HepG2 (cell line): Measurements from ENCODE around the gene LSM3. TPM values are rescaled to one million over a fixed set of nuclear protein-coding genes. Genes with fewer than 3 reads are reported as not detected.

ENCODE experiments used
- ATAC-seq: fragments of 200-7000 bp; cut with Tn5 transposase; 3 replicates; pipeline ENCODE4 v1.9.1; 2020; ENCODE audit warnings: mild to moderate bottlenecking, moderate library complexity
- BruUV-seq: library from RNA; stranded (reverse); fragments of 400-500 nt; replicated peaks from 2 replicates; lab custom pipeline; 2021; lab: Mats Ljungman, UMichigan
- CTCF ChIA-PET: fragments of 300-600 bp; formaldehyde crosslinking; extraction: SDS; loops from one replicate; lab custom pipeline; 2021; ENCODE audit warnings: low total read pairs, inconsistent platforms, low intra/inter-chr PET ratio; lab: Yijun Ruan, JAX
- POLR2A ChIA-PET: fragments of 350-600 bp; sonication (Branson Sonifier 250); formaldehyde crosslinking; loops from one replicate; lab custom pipeline; 2020; ENCODE audit warnings: antibody characterized with exemption, inconsistent platforms; lab: Yijun Ruan, JAX
- DNase-seq: peaks from one replicate; pipeline ENCODE4 v3.0.0-alpha.2; 2015; ENCODE audit warnings: low spot score
- FAIRE-seq: peaks from 3 replicates; lab custom pipeline; 2011; peaks lifted over from hg19 to GRCh38; lab: Jason Lieb, UNC
- H2AFZ ChIP-seq: one replicate; pipeline ENCODE4 v1.6.1; 2011; ENCODE audit warnings: low read length, inconsistent platforms
- H3K27ac ChIP-seq: fragments of 300-600 bp; 3 replicates; pipeline ENCODE4 v1.8.0; 2011; ENCODE audit warnings: mixed run types, mild to moderate bottlenecking, mixed read lengths, low read length, inconsistent platforms; ENCODE audit not compliant: insufficient read depth; ENCODE audit errors: extremely low read length
- H3K27me3 ChIP-seq, 2 experiments: fragments of 200-600 bp in 1 of 2; 2 replicates in 1 of 2; 3 replicates in 1 of 2; pipeline versions ENCODE4 v1.6.0 to v1.8.0; 2011; ENCODE audit warnings: low read length in 2 of 2, mild to moderate bottlenecking in 2 of 2, moderate library complexity in 2 of 2, inconsistent platforms in 1 of 2; ENCODE audit not compliant: insufficient read depth in 2 of 2, control insufficient read depth in 1 of 2
- H3K36me3 ChIP-seq, 2 experiments: fragments of 200-600 bp in 1 of 2; replicated peaks in 1 of 2; 2 replicates in 1 of 2; 3 replicates in 1 of 2; pipeline versions ENCODE4 v1.5.1 to v1.8.0; 2011; ENCODE audit warnings: low read length in 2 of 2, inconsistent platforms in 1 of 2; ENCODE audit not compliant: insufficient read depth in 2 of 2, control insufficient read depth in 1 of 2
- H3K4me1 ChIP-seq: 2 replicates; pipeline ENCODE4 v1.5.1; 2012; ENCODE audit warnings: low read length, inconsistent platforms; ENCODE audit not compliant: insufficient read depth
- H3K4me2 ChIP-seq: 2 replicates; pipeline ENCODE4 v1.6.0; 2011; ENCODE audit warnings: low read depth, low read length, inconsistent platforms
- H3K4me3 ChIP-seq, 3 experiments: fragments of 200-600 bp in 1 of 3; sonication (generic), shearing (Covaris generic) in 1 of 3; replicated peaks in 1 of 3; 2 replicates each; pipeline ENCODE4 v1.5.1; 2011 to 2016; ENCODE audit warnings: low read length in 3 of 3, inconsistent platforms in 2 of 3, low read depth in 2 of 3, mild to moderate bottlenecking in 2 of 3, control low read depth in 1 of 3, mixed read lengths in 1 of 3; ENCODE audit not compliant: insufficient read depth in 1 of 3
- H3K79me2 ChIP-seq: one replicate; pipeline ENCODE4 v1.6.1; 2011; ENCODE audit warnings: low read length, inconsistent platforms; ENCODE audit not compliant: insufficient read depth
- H3K9ac ChIP-seq: 2 replicates; pipeline ENCODE4 v1.6.0; 2011; ENCODE audit warnings: mild to moderate bottlenecking, low read depth, low read length, inconsistent platforms; ENCODE audit not compliant: insufficient read depth
- H3K9me3 ChIP-seq: 2 replicates; pipeline ENCODE4 v1.5.1; 2012; ENCODE audit warnings: mild to moderate bottlenecking, low read length
- H4K20me1 ChIP-seq: 2 replicates; pipeline ENCODE4 v1.6.0; 2011; ENCODE audit warnings: inconsistent platforms, mild to moderate bottlenecking, low read length, moderate library complexity; ENCODE audit not compliant: insufficient read depth
- CEBPB ChIP-seq: IDR thresholded peaks from 2 replicates; pipeline ENCODE4 v1.6.1; 2011; ENCODE audit warnings: low read depth, low read length, improper control_type of control experiment, borderline replicate concordance
- CHD4 ChIP-seq: fragments of 200-600 bp; sonication (generic); IDR thresholded peaks from 2 replicates; pipeline ENCODE4 v1.7.0; 2017; ENCODE audit warnings: mild to moderate bottlenecking, low read length, borderline replicate concordance
- DZIP1 ChIP-seq: sonication (generic); formaldehyde crosslinking; IDR thresholded peaks from 2 replicates; pipeline ENCODE4 v1.5.0; 2020; ENCODE audit warnings: mild to moderate bottlenecking, missing genetic modification reagents
- FOSL2 ChIP-seq: sonication (generic); formaldehyde crosslinking; IDR thresholded peaks from 2 replicates; pipeline ENCODE4 v1.4.0; 2020; ENCODE audit warnings: missing genetic modification reagents
- HINFP ChIP-seq: sonication (generic); formaldehyde crosslinking; IDR thresholded peaks from 2 replicates; pipeline ENCODE4 v1.4.0; 2020; ENCODE audit warnings: low read depth, mild to moderate bottlenecking, missing genetic modification reagents
- ISX ChIP-seq: sonication (generic); formaldehyde crosslinking; conservative IDR thresholded peaks from 2 replicates; pipeline ENCODE4 v1.5.0; 2020; ENCODE audit warnings: missing genetic modification reagents
- REPIN1 ChIP-seq: sonication (generic); formaldehyde crosslinking; IDR thresholded peaks from 2 replicates; pipeline ENCODE4 v1.8.0; 2022; ENCODE audit warnings: missing genetic modification reagents, low read depth, mild to moderate bottlenecking, borderline replicate concordance
- RNF2 ChIP-seq: fragments of 450-650 bp; conservative IDR thresholded peaks from 2 replicates; pipeline ENCODE4 v1.6.1; 2016; ENCODE audit warnings: low read depth
- SNRNP70 ChIP-seq: fragments of 200-400 bp; formaldehyde crosslinking; IDR thresholded peaks from 2 replicates; pipeline ENCODE4 v1.6.1; 2017; ENCODE audit warnings: mild to moderate bottlenecking, low read depth, low read length, moderate library complexity
- TEAD3 ChIP-seq: optimal IDR thresholded peaks from 2 replicates; pipeline ENCODE3; 2016; ENCODE audit warnings: borderline replicate concordance
- THYN1 ChIP-seq: sonication (generic); formaldehyde crosslinking; IDR thresholded peaks from 2 replicates; pipeline ENCODE4 v1.8.1; 2023; ENCODE audit warnings: low read depth, mild to moderate bottlenecking, moderate library complexity, missing genetic modification reagents, borderline replicate concordance
- ZGPAT ChIP-seq: IDR thresholded peaks from 2 replicates; pipeline ENCODE4 v1.6.1; 2016; ENCODE audit warnings: mild to moderate bottlenecking
- WGBS: methylation state at CpG from one replicate; pipeline ENCODE4 v1.1.6; 2017; ENCODE audit warnings: low lambda C conversion rate; 5-methylcytosine and 5-hydroxymethylcytosine counted together
- in situ Hi-C: cut with HindIII; loops from 2 replicates; pipeline ENCODE4 v1.10.0; 2017; ENCODE audit warnings: low pct_unique_long_range_greater_than_20kb; ENCODE audit not compliant: extremely low pct_ligation_motif_present
- intact Hi-C: fragments of 100-400 bp; cut with micrococcal nuclease; formaldehyde crosslinking; loops from one replicate; pipeline ENCODE4 v1.10.0; 2022; ENCODE audit not compliant: unreplicated experiment
- polyA plus RNA-seq, 8 experiments: library from polyadenylated mRNA; depleted of rRNA in 3 of 8; stranded (reverse) in 7 of 8; unstranded in 1 of 8; fragments of >200 nt; fragmentation: Illumina TruSeq in 4 of 8; extraction: Trizol in 4 of 8; gene quantifications; 2 replicates each; pipeline versions ENCODE4 v1.2.1 to v1.2.3, GENCODE V29; 2011 to 2016; ENCODE audit warnings: low read depth in 4 of 8, missing spikeins in 1 of 8, mixed read lengths in 1 of 8; ENCODE audit not compliant: insufficient read depth in 1 of 8
- total RNA-seq, 5 experiments: library from RNA; depleted of rRNA; stranded (reverse); fragments of >200 nt; fragmentation: Illumina TruSeq; extraction: Trizol; gene quantifications; 2 replicates each; pipeline ENCODE4 v1.2.3, GENCODE V29; 2016; ENCODE audit warnings: low read depth in 1 of 5

LSM3 gene
- total and polyA plus RNA-seq, 2 of the 13 experiments (the other 11 are each of a cell fraction or from before 2014, with no cell fraction given) = 5.1 to 19.4 TPM

GRCh38 chr3:14143271-14144225, 35.1 kb upstream of the LSM3 start:
- 84% methylated on average over 7 of the region's 7 CpGs for WGBS
- intact Hi-C loops = no loop called here
- ATAC-seq (no peak; the same call in 2 of the 3 replicates), DNase-seq (peak; percentile 70), FAIRE-seq (no peak)
- Histone ChIP-seq H3K27ac (peak overlapping the region; percentile 96), H3K79me2 (no peaks in the 10 kb centered on the region), H3K9me3 (no peaks in the 10 kb centered on the region), H3K27me3 (no peaks in the 10 kb centered on the region), H3K9ac (peak overlapping the region; percentile 78), H3K4me2 (no peak overlapping the region), H2AFZ (no peak overlapping the region), H4K20me1 (no peaks in the 10 kb centered on the region; the same call in 1 of the 2 replicates), H3K4me1 (peaks cover 20% of the 10 kb centered on the region), H3K36me3 (peaks cover 17 to 56% of the 10 kb centered on the region in 2 experiments; a peak in 4 of 5 replicates), H3K4me3 (no peak overlapping the region)
- ChIA-PET POLR2A (interaction anchor here (1.0 to 4.4 kb wide), 4 partner anchors 9 to 35 kb away, joined by 3 to 30 read pairs (median 12); partner anchors contain the start of genes CHCHD4, LSM3, TMEM43 and XPC), CTCF (interaction anchor here (1.7 kb wide), 1 partner anchor 247 kb away, joined by 3 read pairs; no protein-coding TSS in a partner anchor)
- in situ Hi-C loops = no loop called here
- BruUV-seq = no TSS peak
- TF ChIP-seq REPIN1 (CRISPR knock-in tag) (no peak), TEAD3 (peak; percentile 39), RNF2 (no peak), ISX (CRISPR knock-in tag) (no peak), ZGPAT (no peak), THYN1 (CRISPR knock-in tag) (no peak), CEBPB (peak; percentile 74), FOSL2 (CRISPR knock-in tag) (peak; percentile 69), CHD4 (no peak), HINFP (CRISPR knock-in tag) (no peak), SNRNP70 (no peak), DZIP1 (no peak)
